Upper lobe of left lung (tissue), 6 donors: ENCODE measurements around the gene ACVR1B. TPM values are rescaled to one million over a fixed set of nuclear protein-coding genes. Genes with fewer than 3 reads are reported as not detected.
A peak's percentile ranks its signal among the peaks of the same experiment; 100 is the strongest.

Experiments used
- ATAC-seq, 2 donors: fragments of 200-7000 bp; cut with Tn5 transposase; one replicate each; pipeline ENCODE4 v1.9.1; 2022; ENCODE audit warnings: mild to moderate bottlenecking in 2 of 2, moderate library complexity in 2 of 2; ENCODE audit not compliant: low FRiP score in 2 of 2
- DNase-seq, 2 donors: peaks; one replicate each; pipeline ENCODE4 v3.0.0-alpha.2; 2019 to 2020
- H3K27ac ChIP-seq, 4 donors: fragments of 200-600 bp; sonication (generic); one replicate each; pipeline ENCODE4 v1.5.1; 2016 to 2019
- H3K27me3 ChIP-seq, 4 donors: fragments of 200-600 bp; sonication (generic); one replicate each; pipeline ENCODE4 v1.5.1; 2017 to 2019
- H3K36me3 ChIP-seq, 4 donors: fragments of 200-600 bp; sonication (generic); one replicate each; pipeline ENCODE4 v1.5.1; 2016 to 2019
- H3K4me1 ChIP-seq, 4 donors: fragments of 200-600 bp; sonication (generic); one replicate each; pipeline ENCODE4 v1.5.1; 2018 to 2019
- H3K4me3 ChIP-seq, 4 donors: fragments of 200-600 bp; sonication (generic); one replicate each; pipeline ENCODE4 v1.5.1; 2017 to 2019; ENCODE audit warnings: mild to moderate bottlenecking in 2 of 4, moderate library complexity in 1 of 4
- H3K9me3 ChIP-seq, 4 donors: fragments of 200-600 bp; sonication (generic); one replicate each; pipeline ENCODE4 v1.5.1; 2018 to 2019
- EP300 ChIP-seq, 4 donors: sonication (generic); formaldehyde crosslinking; IDR thresholded peaks; one replicate each; pipeline ENCODE4 v1.5.1; 2017; ENCODE audit warnings: antibody characterized with exemption in 4 of 4, control low read depth in 2 of 4
- POLR2A ChIP-seq, 4 donors: fragments of 450-650 bp; IDR thresholded peaks; one replicate each; pipeline ENCODE4 v1.5.1; 2016 to 2017; ENCODE audit warnings: antibody characterized with exemption in 4 of 4, mild to moderate bottlenecking in 2 of 4
- POLR2AphosphoS5 ChIP-seq, 2 donors: sonication (generic); formaldehyde crosslinking; IDR thresholded peaks; one replicate each; pipeline ENCODE4 v1.5.1; 2017; ENCODE audit warnings: antibody characterized with exemption in 2 of 2
- WGBS, 2 donors: methylation state at CpG; one replicate each; pipeline ENCODE4 v1.1.5; 2017 to 2018; 5-methylcytosine and 5-hydroxymethylcytosine counted together
- total RNA-seq, 6 donors: library from RNA; depleted of rRNA in 4 of 6; stranded (reverse); fragments of >200 nt in 4 of 6; gene quantifications; one replicate each; pipeline versions ENCODE4 v1.1.0 to v1.2.1, GENCODE V29; 2016 to 2021
- TF ChIP-seq, protein P1 (sequence below), 6 experiments: fragments of 450-650 bp in 4 of 6; fragments of 200-600 bp in 2 of 6; sonication (generic) in 2 of 6; IDR thresholded peaks; one replicate each; pipeline ENCODE4 v1.5.1; 2016 to 2019; ENCODE audit warnings: antibody characterized with exemption in 6 of 6
- donor health status: DM: no; HTN: no; CAD: no; lungs with moderate emphysema.
- donor health status: DM: no; HTN: yes; CAD: no; lungs with severe emphysema.

ACVR1B gene
- total RNA-seq, 6 donors from 2014 or later, result 13.0 to 44.9 (median 23.6) TPM

DNA sequence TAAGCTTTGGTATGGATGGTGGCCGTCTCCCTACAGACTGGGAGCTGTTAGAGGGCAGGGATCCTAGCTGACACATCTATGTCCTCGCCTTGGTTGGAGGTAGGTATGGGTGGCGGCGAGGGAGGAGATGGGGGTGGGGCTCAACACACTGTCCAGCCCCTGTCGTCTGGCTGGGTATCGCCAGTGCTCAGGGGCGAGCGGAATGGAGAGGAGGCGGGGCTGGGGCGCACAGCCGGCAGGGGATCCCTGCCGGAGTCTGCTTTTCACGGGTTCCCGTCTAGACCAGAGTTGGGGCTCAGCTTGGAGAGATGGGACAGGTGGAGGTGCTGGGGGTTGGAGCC is 71.3 kb downstream of the ACVR1B start:
- Histone ChIP-seq H3K4me3 (peak overlapping the region; percentile 36 to 61 (median 48)), H3K27ac (peak overlapping the region; percentile 67 to 87 (median 77)), H3K9me3 (no peaks in the 10 kb centered on the region), H3K36me3 (no peaks in the 10 kb centered on the region), H3K4me1 (peaks cover 34 to 49% (median 43%) of the 10 kb centered on the region in 4 donors), H3K27me3 (no peaks in the 10 kb centered on the region)
- TF ChIP-seq POLR2AphosphoS5 (IDR thresholded peaks at IDR 0.05), result no peak
- TF ChIP-seq, protein P1, sequence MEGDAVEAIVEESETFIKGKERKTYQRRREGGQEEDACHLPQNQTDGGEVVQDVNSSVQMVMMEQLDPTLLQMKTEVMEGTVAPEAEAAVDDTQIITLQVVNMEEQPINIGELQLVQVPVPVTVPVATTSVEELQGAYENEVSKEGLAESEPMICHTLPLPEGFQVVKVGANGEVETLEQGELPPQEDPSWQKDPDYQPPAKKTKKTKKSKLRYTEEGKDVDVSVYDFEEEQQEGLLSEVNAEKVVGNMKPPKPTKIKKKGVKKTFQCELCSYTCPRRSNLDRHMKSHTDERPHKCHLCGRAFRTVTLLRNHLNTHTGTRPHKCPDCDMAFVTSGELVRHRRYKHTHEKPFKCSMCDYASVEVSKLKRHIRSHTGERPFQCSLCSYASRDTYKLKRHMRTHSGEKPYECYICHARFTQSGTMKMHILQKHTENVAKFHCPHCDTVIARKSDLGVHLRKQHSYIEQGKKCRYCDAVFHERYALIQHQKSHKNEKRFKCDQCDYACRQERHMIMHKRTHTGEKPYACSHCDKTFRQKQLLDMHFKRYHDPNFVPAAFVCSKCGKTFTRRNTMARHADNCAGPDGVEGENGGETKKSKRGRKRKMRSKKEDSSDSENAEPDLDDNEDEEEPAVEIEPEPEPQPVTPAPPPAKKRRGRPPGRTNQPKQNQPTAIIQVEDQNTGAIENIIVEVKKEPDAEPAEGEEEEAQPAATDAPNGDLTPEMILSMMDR (IDR thresholded peaks at IDR 0.05), result no peak
- TF ChIP-seq POLR2A (IDR thresholded peaks at IDR 0.05), result no peak
- TF ChIP-seq EP300 (IDR thresholded peaks at IDR 0.05), result no peak
- ATAC-seq, result peak in 1 of 2 donors; percentile 0
- DNase-seq, result no peak
- WGBS, 2 donors, result 9 to 15% methylated on average over 8 to 14 of the region's 14 CpGs

DNA sequence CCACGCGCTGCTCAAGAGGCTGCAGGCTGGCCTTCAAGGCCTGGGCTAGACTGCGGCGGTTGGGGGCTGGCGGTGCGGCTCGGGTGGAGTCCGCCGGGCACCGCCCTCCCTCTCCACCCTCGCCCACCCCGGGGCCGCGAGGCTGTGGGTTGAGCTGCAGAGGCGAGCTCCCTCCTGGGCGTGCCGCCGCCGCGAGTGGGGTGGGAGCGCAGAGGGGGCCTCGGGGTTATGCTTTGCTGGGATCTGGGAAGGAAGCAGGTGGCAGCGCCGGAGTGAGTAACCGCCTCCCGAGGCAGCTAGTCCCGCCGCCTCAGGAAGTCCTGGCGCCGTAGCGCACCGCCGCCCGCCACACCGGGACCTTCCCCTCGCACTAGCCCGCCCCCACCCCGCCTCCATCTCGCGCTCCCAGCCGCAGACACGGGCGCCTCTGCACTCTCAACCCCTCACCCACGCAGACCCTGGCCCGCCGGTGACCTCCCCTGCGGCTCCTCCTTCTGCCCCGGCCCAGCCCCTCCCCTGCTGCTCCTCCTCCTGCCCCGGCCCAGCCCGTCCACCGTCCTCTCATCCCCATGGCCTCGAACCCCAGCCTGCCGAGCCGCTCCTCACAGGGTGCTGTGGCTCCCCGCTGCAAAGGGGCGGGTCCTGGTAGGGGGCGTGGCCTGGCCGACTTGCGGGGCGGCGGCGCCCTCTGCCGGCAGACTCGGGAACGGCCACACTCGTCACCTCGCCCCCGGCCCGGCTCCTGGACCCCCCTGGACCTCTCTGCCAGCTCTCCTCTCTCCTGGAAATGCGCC is 71.9 kb downstream of the ACVR1B start:
- no peaks in the 10 kb centered on the region for H3K9me3 ChIP-seq
- TF ChIP-seq POLR2A (IDR thresholded peaks at IDR 0.05) (peak in 1 of 4 donors; percentile 23), EP300 (IDR thresholded peaks at IDR 0.05) (no peak), POLR2AphosphoS5 (IDR thresholded peaks at IDR 0.05) (peak; percentile 36)
- TF ChIP-seq, protein P1 (IDR thresholded peaks at IDR 0.05), result peak; percentile 97 to 99 (median 98)
- H3K27ac ChIP-seq, result peak overlapping the region; percentile 67 to 89 (median 85)
- H3K36me3 ChIP-seq, result no peaks in the 10 kb centered on the region
- no peaks in the 10 kb centered on the region for H3K27me3 ChIP-seq
- H3K4me1 ChIP-seq, result peaks cover 34 to 49% (median 43%) of the 10 kb centered on the region in 4 donors
- peak; percentile 92 to 98 for DNase-seq
- peak; percentile 77 to 89 for ATAC-seq
- H3K4me3 ChIP-seq, result peak overlapping the region; percentile 36 to 61 (median 48)
- WGBS, 2 donors, result 0% methylated on average over 11 of the region's 70 CpGs; no CpG with 5 or more reads in 1 of the 2 donors

DNA sequence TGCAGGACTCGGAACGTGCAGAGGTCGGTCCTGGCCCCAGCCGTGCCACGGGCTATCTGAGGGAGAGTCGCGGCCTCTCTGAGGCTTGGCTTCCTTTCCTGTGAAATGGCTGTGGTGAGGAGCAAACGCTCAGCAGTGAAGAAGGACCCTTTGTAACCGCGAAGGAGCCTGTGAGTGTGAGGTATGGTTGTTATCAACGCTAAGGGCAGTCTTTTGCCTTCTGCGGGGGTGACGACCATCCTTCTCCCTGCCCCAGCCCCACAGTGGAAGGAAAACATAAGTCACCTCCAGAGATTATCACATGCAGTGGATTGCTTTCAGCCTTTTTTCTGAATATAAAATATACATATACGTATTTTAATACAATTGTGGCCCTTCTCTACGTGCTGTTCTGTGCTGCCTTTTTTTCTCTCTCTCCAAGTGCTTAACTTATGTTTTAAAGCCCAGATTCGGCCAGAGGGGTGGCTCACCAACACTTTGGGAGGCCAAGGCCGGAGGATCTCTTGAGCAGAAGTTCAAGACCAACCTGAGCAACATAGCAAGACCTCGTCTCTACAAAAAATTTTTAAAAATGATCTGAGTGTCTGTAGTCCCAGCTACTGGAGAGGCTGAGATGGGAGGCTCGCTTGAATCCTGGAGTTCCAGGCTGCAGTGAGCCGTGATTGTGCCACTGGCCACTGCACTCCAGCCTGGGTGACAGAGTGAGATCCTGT is 72.6 kb downstream of the ACVR1B start:
- DNase-seq (no peak), ATAC-seq (no peak)
- no peaks in the 10 kb centered on the region for H3K9me3 ChIP-seq
- 33 to 49% methylated on average over 10 to 16 of the region's 20 CpGs for WGBS, 2 donors
- no peaks in the 10 kb centered on the region for H3K27me3 ChIP-seq
- no peaks in the 10 kb centered on the region for H3K36me3 ChIP-seq
- peaks cover 34 to 49% (median 43%) of the 10 kb centered on the region in 4 donors for H3K4me1 ChIP-seq
- peak overlapping the region in 3 of 4 donors; percentile 45 to 61 (median 52) for H3K4me3 ChIP-seq
- H3K27ac ChIP-seq, result peak overlapping the region; percentile 67 to 89 (median 85)
- no peak for TF ChIP-seq POLR2A (IDR thresholded peaks at IDR 0.05)
- no peak for TF ChIP-seq EP300 (IDR thresholded peaks at IDR 0.05)
- no peak for TF ChIP-seq POLR2AphosphoS5 (IDR thresholded peaks at IDR 0.05)
- TF ChIP-seq, protein P1 (IDR thresholded peaks at IDR 0.05), result no peak

DNA sequence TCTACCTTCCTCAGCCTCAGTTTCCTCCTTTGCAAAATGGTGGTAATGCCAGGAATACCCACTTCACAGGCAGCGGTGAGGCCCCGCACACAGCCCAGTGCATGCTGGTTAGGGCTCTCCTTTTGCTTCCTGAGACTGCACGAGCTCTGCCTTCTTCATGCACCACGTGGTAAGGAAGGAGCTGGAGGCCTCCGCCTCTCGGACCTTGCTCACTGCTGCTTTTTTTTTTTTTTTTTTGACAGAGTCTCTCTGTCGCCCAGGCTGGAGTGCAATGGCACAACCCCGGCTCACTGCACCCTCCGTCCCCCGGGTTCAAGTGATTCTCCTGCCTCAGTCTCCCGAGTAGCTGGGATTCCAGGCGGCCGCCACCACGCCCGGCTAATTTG is 73.3 kb downstream of the ACVR1B start:
- H3K4me3 ChIP-seq, result peak overlapping the region in 3 of 4 donors; percentile 15 to 61 (median 32)
- TF ChIP-seq POLR2AphosphoS5 (IDR thresholded peaks at IDR 0.05) (no peak), EP300 (IDR thresholded peaks at IDR 0.05) (no peak), POLR2A (IDR thresholded peaks at IDR 0.05) (no peak)
- TF ChIP-seq, protein P1 (IDR thresholded peaks at IDR 0.05), result no peak
- peak overlapping the region; percentile 83 to 89 (median 85) for H3K27ac ChIP-seq
- ATAC-seq (peak in 1 of 2 donors; percentile 57), DNase-seq (peak in 1 of 2 donors; percentile 53)
- H3K36me3 ChIP-seq, result no peaks in the 10 kb centered on the region
- peaks cover 34 to 49% (median 43%) of the 10 kb centered on the region in 4 donors for H3K4me1 ChIP-seq
- H3K9me3 ChIP-seq, result no peaks in the 10 kb centered on the region
- WGBS, 2 donors, result 58 to 70% methylated on average over 15 of the region's 15 CpGs
- no peaks in the 10 kb centered on the region for H3K27me3 ChIP-seq
